GM18498 (cell line): ENCODE data around the gene CERS1.

Source experiments
- ATAC-seq: cut with Tn5 transposase; IDR thresholded peaks from one replicate; pipeline ENCODE4 v1.9.1; 2021; ENCODE audit warnings: mild to moderate bottlenecking, moderate library complexity; ENCODE audit not compliant: unreplicated experiment

CERS1 gene

GRCh38 chr19:18843960-18844359, 52.0 kb downstream of the CERS1 start:
- ATAC-seq = no peak

GRCh38 chr19:18842166-18842565, 53.8 kb downstream of the CERS1 start:
- no peak for ATAC-seq

DNA sequence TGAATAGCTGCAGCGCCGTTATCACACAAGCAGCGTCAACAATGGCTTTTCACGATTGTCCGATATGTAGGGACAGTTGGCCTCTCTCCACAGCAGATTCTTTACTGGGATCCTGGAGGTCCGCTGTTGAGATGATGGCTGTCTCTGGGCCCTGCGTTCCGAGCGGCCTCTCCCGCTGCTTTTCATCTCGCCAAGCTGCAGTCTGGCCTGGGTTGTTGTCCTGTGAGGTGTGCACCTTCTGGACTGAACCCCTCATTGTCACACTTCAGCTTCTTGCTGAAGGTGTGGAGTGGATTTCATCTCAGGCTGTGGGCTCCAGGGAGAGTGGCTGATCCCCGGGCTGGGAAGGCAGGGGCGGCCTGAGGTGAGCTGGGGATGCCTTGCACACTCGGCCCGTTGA, 54.6 kb downstream of the CERS1 start:
- ATAC-seq = no peak

DNA sequence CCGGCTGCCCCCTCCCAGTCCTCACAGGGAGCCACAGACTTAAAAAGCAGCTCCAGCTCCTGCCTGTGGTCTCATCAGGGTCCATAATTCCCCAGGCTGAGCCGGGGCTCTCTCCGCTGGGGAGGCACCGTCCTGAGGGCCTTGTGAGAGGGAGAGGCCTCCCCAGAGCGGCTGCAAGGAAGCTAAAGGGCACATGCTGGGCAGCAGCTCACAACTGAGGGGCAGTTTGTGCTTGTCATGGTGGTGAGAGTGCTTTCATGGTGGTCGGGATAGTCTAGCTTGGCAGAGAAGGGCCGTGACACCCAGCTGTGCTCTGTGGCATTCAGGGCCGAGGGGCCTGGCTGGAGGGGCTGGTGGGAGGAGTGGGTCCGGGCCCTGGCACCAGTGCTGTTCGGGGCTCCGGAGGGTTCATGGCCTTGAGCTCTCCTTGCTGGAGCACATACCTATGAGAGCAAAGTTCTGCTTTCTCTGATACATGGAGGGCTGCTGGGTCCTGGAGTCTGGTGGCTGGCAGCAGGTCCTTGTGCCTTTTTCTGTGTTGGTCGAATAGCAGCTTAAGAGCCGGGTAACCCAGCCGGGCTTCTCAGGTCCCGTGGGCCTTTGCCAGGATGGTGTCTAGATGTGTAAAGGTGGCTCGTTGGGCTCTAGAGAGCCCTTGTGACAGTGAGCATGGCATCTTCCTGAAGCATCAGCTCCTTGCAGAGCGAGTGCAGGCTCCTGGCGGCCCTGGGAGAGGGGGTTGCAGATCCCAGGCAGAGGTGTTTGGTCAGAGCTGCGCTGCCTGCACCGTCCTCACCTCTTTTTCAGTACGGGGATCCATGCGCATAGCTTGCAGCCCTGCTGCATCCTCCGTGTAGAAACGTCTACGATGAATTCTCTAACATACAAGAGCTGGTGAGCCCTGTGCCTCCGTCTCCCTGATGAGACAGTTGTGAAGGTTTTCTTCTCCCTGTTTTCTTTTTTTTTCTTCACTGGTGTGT, 55.4 kb downstream of the CERS1 start:
- no peak for ATAC-seq

DNA sequence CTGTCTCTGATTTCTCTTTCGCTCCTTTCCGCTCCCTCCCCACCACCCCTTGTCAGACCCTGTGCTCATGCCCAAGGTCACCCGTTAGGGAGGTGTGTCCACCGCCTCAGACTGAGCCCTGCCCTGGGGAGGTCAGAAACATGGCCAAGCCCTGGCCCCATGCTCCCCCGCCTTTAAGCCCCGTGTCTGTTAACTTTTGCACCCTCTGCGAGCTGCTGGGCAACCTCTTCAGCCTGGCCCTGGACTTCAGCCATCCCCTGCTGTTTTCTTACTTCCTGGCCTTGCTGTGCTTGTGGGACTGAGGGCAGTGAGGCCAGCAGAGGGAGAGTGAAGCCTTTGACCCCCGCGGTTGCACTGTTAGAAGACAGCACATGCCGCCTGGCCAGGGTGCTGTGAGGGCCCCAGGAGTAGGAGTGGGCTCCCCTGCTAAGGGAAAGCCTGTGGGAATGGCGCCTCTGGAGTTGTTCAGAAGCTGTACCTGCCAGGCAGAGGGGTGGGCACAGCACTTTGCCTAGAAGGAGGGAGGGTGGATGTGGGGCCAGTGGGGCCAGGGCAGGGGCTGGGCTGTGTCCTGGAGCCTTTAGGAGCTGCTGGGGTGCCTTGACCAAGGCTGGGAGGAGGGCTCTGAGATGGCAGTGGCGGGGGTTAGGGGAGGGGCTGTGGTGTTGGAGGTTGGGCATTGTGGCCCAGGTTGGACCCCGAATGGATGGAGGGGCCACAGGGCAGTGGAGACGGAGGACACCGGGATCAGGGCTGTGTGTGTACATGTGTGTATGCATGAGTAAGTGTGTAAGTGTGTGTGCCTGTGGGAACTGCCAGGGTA, 56.3 kb downstream of the CERS1 start:
- ATAC-seq = no peak

DNA sequence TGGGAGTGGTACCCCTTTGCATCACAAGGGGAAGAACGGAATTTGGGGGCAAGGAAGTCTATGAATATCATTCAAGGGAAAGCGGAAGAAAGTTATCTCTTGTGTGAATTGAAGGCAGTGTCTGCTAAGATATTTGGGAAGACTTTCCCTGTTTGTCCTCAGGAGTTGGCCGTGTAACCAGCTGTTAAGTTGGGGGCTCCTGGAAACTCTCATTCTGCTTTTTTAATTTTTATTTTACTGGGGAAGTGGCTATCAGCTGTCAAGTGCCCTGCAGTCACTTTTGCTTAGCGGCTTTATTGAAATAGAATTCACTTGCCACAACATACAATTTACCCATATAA, 61.3 kb downstream of the CERS1 start:
- no peak for ATAC-seq

DNA sequence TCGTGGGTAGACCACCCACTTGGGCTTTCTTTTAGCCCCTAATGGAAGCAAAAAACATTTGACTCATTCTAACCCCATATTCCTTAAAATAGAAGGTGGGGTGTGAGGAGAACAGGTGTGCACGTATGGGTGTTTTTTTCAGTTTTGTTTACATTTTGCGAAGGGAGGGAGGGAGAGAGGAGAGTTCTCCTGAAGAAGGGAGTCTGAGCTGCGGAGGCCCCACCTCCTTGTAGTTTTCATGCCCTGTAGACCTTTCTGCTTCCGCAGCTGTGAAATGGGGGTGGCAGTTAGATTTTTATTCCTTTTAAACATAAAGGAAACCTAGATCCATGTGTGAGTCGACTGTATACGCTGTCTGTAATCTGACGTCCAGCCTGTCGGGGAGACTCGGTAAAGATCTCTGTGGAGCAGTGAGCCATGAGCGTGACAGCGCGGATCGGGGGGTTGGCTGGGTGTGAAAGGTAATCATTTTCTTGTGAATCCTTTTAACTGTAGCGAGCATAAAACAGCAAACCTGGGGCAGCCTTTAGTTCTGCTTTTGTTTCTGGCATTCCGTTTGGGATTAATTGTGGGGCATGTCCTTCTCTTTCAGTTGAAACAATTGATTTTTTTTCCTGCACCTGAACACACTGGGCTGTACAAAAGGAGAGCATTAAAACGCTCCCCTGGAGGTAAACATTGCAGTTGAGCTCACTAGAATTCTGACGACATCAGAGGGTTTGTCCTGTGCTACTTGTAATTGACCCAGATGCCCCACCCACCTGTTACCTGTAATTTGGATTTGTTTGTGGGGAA, 61.9 kb downstream of the CERS1 start:
- ATAC-seq = no peak

- no peak for ATAC-seq
Observed at GRCh38 chr19:18833141-18833476, 62.8 kb downstream of the CERS1 start.

DNA sequence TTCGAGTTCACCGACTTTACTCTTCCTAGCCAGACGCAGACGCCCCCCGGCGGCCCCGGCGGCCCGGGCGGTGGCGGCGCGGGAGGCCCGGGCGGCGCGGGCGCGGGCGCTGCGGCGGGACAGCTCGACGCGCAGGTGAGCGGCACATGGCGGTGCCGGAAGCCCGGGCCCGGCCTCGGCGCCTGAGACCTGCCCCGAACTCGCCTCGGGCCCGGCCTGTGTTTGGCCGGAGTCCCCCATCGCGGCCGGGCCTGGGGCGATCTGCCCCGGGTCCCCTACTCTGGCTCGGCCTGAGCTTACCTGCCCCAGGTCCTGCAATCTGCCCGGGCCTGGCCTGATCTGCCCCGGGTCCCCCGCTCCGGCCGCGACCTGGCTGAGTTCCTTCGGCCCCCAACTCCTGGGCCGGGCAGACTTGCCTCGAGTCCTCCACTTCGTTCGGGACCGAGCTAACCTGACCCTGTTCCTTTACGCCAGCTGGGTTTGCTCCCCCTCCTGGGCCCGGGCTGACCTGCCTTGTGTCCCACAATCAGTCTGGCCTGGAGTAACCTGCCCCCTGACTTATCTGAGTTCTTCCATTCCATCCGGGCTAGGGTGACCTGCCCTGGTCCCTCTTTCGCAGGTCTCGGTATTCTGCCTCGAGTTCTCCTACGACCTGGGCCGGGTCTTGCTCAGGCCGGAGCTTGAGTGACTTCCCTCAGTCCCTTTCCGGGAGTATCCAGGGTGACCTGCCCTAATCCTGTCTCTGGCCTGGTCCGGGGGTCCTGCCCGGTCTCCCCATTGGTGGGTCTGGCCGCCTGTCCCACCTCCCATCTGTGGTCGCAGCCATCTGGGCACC, 63.4 kb downstream of the CERS1 start:
- ATAC-seq = peak; percentile 39

- peak; percentile 79 for ATAC-seq
Observed at GRCh38 chr19:18831524-18832305, 64.2 kb downstream of the CERS1 start, which contains the start of gene UPF1. Gene UPF1, plus strand, starts transcription at chr19:18831959. Its CDS starts 251 bp downstream, at chr19:18832210.

DNA sequence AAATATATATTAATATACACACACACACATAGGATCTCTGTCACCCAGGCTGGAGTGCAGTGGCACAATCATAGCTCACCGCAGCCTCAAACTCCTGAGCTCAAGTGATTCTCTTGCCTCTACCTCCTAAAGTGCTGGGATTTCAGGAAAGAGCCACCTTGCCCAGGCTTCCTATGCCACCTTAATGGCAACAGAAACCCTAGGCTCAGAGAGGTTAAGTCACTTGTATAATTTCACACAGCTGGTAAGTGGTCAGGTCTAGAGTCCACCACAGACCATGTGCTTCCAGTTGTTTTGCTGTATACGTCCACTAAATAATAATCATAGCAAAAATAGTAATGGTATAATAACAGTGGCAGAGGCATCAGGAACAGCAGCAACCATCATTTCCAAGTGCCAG, 65.5 kb downstream of the CERS1 start:
- no peak for ATAC-seq

DNA sequence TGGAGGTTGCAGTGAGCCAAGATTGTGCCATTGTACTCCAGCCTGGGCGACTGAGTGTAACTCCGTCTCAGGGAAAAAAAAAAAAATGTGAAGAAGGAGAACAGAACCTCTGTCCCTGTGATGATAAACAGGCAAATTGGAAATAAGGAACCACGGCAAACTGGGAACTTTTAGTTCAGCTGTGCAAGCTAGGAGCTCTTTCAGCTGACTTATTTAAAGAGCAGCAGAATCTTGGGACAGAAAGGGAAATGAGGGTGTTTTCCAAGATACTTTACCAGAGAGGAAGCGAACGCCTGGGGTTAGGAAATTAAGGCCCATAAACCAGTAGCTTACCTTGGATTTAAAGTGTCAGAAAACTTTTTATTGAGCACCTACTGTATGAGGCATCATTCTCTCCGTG, 67.2 kb downstream of the CERS1 start:
- no peak for ATAC-seq
